ENCODE measurements around the gene MEOX1. TPM values are rescaled to one million over a fixed set of nuclear protein-coding genes. Genes with fewer than 3 reads are reported as not detected.
A peak's percentile ranks its signal among the peaks of the same experiment; 100 is the strongest.

MEOX1 gene
- total RNA-seq, 6 experiments from 2014 or later: not detected

GRCh38 chr17:43703630-43704029, 41.9 kb upstream of the MEOX1 start:
- Mint-ChIP-seq H3K27me3 (ENCODE audit: insufficient read depth) (peaks cover 24% of the 10 kb centered on the region), H3K9me3 (peaks cover 7% of the 10 kb centered on the region; the same call in 1 of the 2 replicates)
- TF ChIP-seq CTCF (IDR thresholded peaks at IDR 0.05): no peak

GRCh38 chr17:43702637-43703036, 40.9 kb upstream of the MEOX1 start:
- DNase-seq: no peak
- Mint-ChIP-seq H3K27ac (no peak overlapping the region), H3K36me3 (ENCODE audit: low read depth) (peaks cover 7% of the 10 kb centered on the region; the same call in 1 of the 2 replicates), H3K4me3 (no peak overlapping the region), H3K27me3 (ENCODE audit: insufficient read depth) (peaks cover 15% of the 10 kb centered on the region), H3K9me3 (peaks cover 7% of the 10 kb centered on the region; the same call in 1 of the 2 replicates), H3K4me1 (ENCODE audit: low read depth) (peaks cover 31% of the 10 kb centered on the region)
- TF ChIP-seq CTCF (IDR thresholded peaks at IDR 0.05): no peak

More at GRCh38 chr17:43703630-43704029, 41.9 kb upstream of the MEOX1 start:
- Mint-ChIP-seq H3K27ac (no peak overlapping the region), H3K4me3 (no peak overlapping the region), H3K4me1 (ENCODE audit: low read depth) (peaks cover 31% of the 10 kb centered on the region), H3K36me3 (ENCODE audit: low read depth) (peaks cover 7% of the 10 kb centered on the region; the same call in 1 of the 2 replicates)
- no peak for DNase-seq

DNA sequence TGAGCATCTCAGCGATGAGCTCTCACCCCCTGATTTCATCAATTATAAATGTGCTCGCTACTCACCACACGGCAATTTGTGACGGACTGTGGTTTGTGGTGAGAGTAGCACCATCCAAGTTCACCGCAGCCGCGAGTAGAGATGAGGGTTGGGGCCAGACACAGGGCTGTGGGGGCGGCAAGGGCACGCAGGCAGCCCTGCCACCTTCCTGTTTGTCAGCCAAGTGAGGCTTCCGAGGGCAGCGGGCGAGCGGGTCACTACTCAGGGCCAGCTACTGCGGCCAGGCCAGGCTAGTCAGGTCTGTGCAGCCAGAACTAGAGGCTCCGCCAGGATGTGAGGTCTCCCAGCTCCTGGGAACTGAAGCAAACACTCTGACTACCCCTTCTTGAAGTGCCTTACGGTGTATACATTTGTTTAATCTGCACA, 39.6 kb upstream of the MEOX1 start:
- H3K9me3 Mint-ChIP-seq: peaks cover 7% of the 10 kb centered on the region; the same call in 1 of the 2 replicates
- no peak for TF ChIP-seq CTCF (IDR thresholded peaks at IDR 0.05)
- peaks cover 15% of the 10 kb centered on the region for H3K27me3 Mint-ChIP-seq (ENCODE audit: insufficient read depth)
- DNase-seq: peak; percentile 60
- peak overlapping the region; percentile 19; the same call in 1 of the 2 replicates for H3K27ac Mint-ChIP-seq
- H3K4me3 Mint-ChIP-seq: no peak overlapping the region
- H3K4me1 Mint-ChIP-seq (ENCODE audit: low read depth): peaks cover 38% of the 10 kb centered on the region
- peaks cover 7% of the 10 kb centered on the region; the same call in 1 of the 2 replicates for H3K36me3 Mint-ChIP-seq (ENCODE audit: low read depth)

- H3K9me3 Mint-ChIP-seq: peaks cover 7% of the 10 kb centered on the region; the same call in 1 of the 2 replicates
- H3K4me1 Mint-ChIP-seq (ENCODE audit: low read depth): peaks cover 43% of the 10 kb centered on the region
- TF ChIP-seq CTCF (IDR thresholded peaks at IDR 0.05): no peak
- H3K27me3 Mint-ChIP-seq (ENCODE audit: insufficient read depth): peaks cover 9% of the 10 kb centered on the region
- DNase-seq: no peak
- H3K27ac Mint-ChIP-seq: no peak overlapping the region
- H3K4me3 Mint-ChIP-seq: no peak overlapping the region
- peaks cover 7% of the 10 kb centered on the region; the same call in 1 of the 2 replicates for H3K36me3 Mint-ChIP-seq (ENCODE audit: low read depth)
Observed at GRCh38 chr17:43699438-43699756, 37.7 kb upstream of the MEOX1 start.

DNA sequence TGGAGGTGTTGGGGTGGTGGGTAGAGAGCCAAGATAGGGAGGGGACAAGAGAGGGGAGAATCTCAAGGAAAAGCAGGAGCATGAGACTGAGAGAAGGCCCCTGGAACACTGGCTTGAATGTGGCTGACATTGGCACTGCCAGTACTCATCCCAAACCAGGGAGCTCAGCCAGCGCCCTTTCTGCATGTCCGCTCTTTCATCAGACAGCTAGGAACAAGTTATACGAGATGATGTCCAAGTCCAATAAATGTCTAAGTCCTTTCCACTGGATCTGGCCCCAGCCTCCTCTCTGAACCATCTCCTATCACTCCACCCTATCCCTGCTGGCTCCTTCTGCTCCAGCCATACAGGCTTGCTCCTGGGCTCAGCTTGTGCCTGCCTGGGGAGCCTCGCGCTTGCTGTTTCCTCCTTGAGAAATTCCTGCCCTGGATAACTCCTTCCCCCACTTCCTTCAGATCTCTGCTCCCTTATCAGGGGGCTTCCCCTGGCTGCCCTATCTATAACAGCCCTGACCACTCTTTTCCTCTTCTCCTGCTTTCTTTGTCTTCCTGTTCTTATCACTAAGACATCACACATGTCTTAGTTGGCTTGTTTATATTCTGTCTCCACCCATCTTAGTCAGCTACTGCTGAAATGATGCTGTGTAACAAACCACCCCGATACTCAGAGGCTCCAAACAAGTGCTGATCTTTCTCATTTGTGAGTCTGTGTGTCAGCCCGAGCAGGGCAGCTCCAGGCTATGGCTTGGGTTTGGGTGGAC, 37.1 kb upstream of the MEOX1 start:
- DNase-seq: no peak
- peaks cover 43% of the 10 kb centered on the region for H3K4me1 Mint-ChIP-seq (ENCODE audit: low read depth)
- H3K36me3 Mint-ChIP-seq (ENCODE audit: low read depth): peaks cover 7% of the 10 kb centered on the region; the same call in 1 of the 2 replicates
- H3K27me3 Mint-ChIP-seq (ENCODE audit: insufficient read depth): peaks cover 9% of the 10 kb centered on the region
- TF ChIP-seq CTCF (IDR thresholded peaks at IDR 0.05): no peak
- no peak overlapping the region for H3K4me3 Mint-ChIP-seq
- 0 out of 2 replicates have a peak overlapping the region, but pooled peaks have one; percentile 20 for H3K27ac Mint-ChIP-seq
- H3K9me3 Mint-ChIP-seq: peaks cover 7% of the 10 kb centered on the region; the same call in 1 of the 2 replicates

Data from HFFc6 (cell line).